ENCODE data around the gene ITPR2. TPM values are rescaled to one million over a fixed set of nuclear protein-coding genes. Genes with fewer than 3 reads are reported as not detected.
"Not testable (repeated sequence)": the region's sequence is repeated elsewhere in the genome, so short reads cannot be mapped to it uniquely, and the experiment has no call there.

Gene ITPR2
- polyA plus RNA-seq, 1 experiment = 3.4 TPM

GRCh38 chr12:26520869-26521268 is 312.1 kb downstream of the ITPR2 start:
- TF ChIP-seq CTCF (IDR thresholded peaks at IDR 0.05; ENCODE audit: low read depth, low read length) = no peak
- Histone ChIP-seq H3K27me3 (ENCODE audit: control insufficient read depth, insufficient read depth, low read length) (no peaks in the 10 kb centered on the region), H3K27ac (ENCODE audit: low read depth, low read length) (no peak overlapping the region), H3K4me3 (ENCODE audit: low read depth, low read length) (no peak overlapping the region), H3K9me3 (ENCODE audit: control insufficient read depth, insufficient read depth, low read length) (peaks cover 2% of the 10 kb centered on the region; the same call in 1 of the 2 replicates)
- CTCF ChIA-PET = interaction anchor here (0.6 to 1.5 kb wide), 2 partner anchors 127 to 402 kb away, joined by 3 read pairs; no protein-coding TSS in a partner anchor
- POLR2A ChIA-PET = no interaction called here
- no peak for DNase-seq (ENCODE audit: low read depth, low spot score)

GRCh38 chr12:26520109-26520508 is 312.9 kb downstream of the ITPR2 start:
- Histone ChIP-seq H3K27ac (ENCODE audit: low read depth, low read length) (no peak overlapping the region), H3K9me3 (ENCODE audit: control insufficient read depth, insufficient read depth, low read length) (peaks cover 2% of the 10 kb centered on the region; the same call in 1 of the 2 replicates), H3K4me3 (ENCODE audit: low read depth, low read length) (no peak overlapping the region), H3K27me3 (ENCODE audit: control insufficient read depth, insufficient read depth, low read length) (no peaks in the 10 kb centered on the region)
- ChIA-PET CTCF (interaction anchor here (1.5 kb wide), 1 partner anchor 401 kb away, joined by 3 read pairs; no protein-coding TSS in a partner anchor), POLR2A (no interaction called here)
- DNase-seq (ENCODE audit: low read depth, low spot score) = no peak
- TF ChIP-seq CTCF (IDR thresholded peaks at IDR 0.05; ENCODE audit: low read depth, low read length) = no peak

- no peak for TF ChIP-seq CTCF (IDR thresholded peaks at IDR 0.05; ENCODE audit: low read depth, low read length)
- H3K4me3 ChIP-seq (ENCODE audit: low read depth, low read length) = no peak overlapping the region
- POLR2A ChIA-PET = no interaction called here
- no peak for DNase-seq (ENCODE audit: low read depth, low spot score)
- CTCF ChIA-PET = no interaction called here
- no peaks in the 10 kb centered on the region for H3K27me3 ChIP-seq (ENCODE audit: control insufficient read depth, insufficient read depth, low read length)
- H3K27ac ChIP-seq (ENCODE audit: low read depth, low read length) = no peak overlapping the region
- H3K9me3 ChIP-seq (ENCODE audit: control insufficient read depth, insufficient read depth, low read length) = no peaks in the 10 kb centered on the region
Measured at GRCh38 chr12:26519462-26519861, 313.5 kb downstream of the ITPR2 start.

GRCh38 chr12:26517320-26517719 is 315.7 kb downstream of the ITPR2 start:
- H3K27ac ChIP-seq (ENCODE audit: low read depth, low read length); H3K4me3 ChIP-seq (ENCODE audit: low read depth, low read length); CTCF ChIA-PET; DNase-seq (ENCODE audit: low read depth, low spot score); H3K9me3 ChIP-seq (ENCODE audit: control insufficient read depth, insufficient read depth, low read length); POLR2A ChIA-PET; H3K27me3 ChIP-seq (ENCODE audit: control insufficient read depth, insufficient read depth, low read length): not testable (repeated sequence)

- no peak for TF ChIP-seq CTCF (IDR thresholded peaks at IDR 0.05; ENCODE audit: low read depth, low read length)
- no peak overlapping the region for H3K4me3 ChIP-seq (ENCODE audit: low read depth, low read length)
- POLR2A ChIA-PET = no interaction called here
Measured at GRCh38 chr12:26514364-26514763, 318.6 kb downstream of the ITPR2 start.

More at GRCh38 chr12:26514364-26514763, 318.6 kb downstream of the ITPR2 start:
- no peaks in the 10 kb centered on the region for H3K9me3 ChIP-seq (ENCODE audit: control insufficient read depth, insufficient read depth, low read length)
- H3K27me3 ChIP-seq (ENCODE audit: control insufficient read depth, insufficient read depth, low read length) = no peaks in the 10 kb centered on the region
- H3K27ac ChIP-seq (ENCODE audit: low read depth, low read length) = no peak overlapping the region
- CTCF ChIA-PET = interaction anchor here (1.1 kb wide), 1 partner anchor 395 kb away, joined by 6 read pairs; no protein-coding TSS in a partner anchor
- no peak for DNase-seq (ENCODE audit: low read depth, low spot score)
